G401.6 (cell line): Measurements from ENCODE around the gene SMARCC1.
A peak's percentile ranks its signal among the peaks of the same experiment; 100 is the strongest.
"Not testable (repeated sequence)": the region's sequence is repeated elsewhere in the genome, so short reads cannot be mapped to it uniquely, and the experiment has no call there.

Experiments used
- FAIRE-seq: peaks from 2 replicates; lab custom pipeline; 2012; peaks lifted over from hg19 to GRCh38; lab: Jason Lieb, UNC

Gene SMARCC1

DNA sequence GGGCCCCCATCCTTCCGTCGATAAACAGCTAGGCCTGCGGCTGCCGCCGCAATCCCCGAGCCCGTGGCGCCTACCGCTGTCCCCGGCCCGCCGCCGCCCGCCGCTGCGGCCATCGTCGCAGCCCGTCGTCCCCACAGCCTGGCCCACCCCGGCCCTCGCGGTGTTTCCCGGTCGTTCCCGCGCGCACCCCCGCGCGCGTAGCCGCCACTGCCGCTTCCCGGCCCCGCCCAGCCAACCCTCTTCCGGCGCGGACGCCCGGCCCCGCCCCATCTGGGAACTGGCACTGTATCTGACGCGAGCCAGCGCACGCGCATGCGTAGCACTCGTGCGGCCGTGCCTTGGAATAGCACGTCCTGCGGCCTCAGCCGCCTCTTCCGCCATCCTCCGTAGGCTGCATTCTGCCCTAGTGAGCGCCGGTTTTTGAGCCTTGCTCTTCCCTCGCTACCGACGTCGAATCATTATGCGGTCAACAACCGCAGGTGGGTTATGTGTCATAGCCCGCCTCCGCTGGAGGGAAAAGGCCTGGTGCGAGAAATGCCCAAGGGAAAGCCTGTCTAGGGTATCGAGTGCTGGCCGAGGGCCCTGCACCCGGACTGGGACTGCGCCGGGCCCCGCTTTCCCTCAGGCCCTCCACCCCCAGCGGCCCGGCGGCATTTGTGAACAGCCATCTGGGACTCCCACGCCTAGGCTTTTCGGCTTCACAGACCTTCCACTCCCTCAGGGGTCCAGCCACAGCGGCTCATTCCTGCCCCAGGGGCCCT, at the start of gene SMARCC1:
Gene SMARCC1 (minus strand): TSS at position 209 of the 761 bp plus-strand sequence. CDS start 96 bp downstream, at position 113.
- FAIRE-seq = peak; percentile 74

DNA sequence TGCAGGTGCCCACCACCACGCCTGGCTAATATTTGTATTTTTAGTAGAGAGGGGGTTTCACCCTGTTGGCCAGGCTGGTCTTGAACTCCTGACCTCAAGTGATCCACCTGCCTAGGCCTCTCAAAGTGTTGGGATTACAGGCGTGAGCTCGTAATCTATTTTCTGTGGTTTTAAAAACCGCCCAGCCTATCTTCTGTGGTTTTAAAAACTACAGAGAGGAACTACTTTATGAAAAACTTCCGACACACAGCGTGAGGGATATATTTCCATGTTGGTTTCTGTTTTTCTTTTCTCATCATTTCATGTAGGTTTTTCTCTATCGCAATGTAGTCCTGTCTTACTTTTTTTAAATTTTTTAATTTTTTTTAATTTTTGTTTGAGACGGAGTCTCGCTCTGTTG, 47.8 kb upstream of the SMARCC1 start:
- not testable (repeated sequence) for FAIRE-seq

DNA sequence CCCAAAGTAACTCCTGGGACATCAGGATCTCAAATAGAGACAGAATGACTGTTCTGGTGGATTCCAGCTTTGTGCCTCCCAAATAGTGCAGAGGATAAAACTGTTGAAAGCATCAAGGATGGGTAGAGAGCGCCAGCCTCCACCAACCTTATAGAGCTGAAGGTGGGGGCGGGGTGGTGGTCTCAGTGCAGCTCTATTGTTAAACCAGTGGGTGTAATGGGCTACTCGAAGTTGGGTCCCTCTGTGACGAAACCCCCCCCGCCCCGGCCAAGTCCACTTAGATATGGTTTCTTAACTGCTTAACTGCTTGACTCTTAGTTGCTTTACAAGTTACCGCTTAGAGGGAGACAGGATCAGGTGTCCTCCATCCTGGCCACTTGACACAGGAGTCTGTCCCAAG, 43.9 kb upstream of the SMARCC1 start:
- no peak for FAIRE-seq

DNA sequence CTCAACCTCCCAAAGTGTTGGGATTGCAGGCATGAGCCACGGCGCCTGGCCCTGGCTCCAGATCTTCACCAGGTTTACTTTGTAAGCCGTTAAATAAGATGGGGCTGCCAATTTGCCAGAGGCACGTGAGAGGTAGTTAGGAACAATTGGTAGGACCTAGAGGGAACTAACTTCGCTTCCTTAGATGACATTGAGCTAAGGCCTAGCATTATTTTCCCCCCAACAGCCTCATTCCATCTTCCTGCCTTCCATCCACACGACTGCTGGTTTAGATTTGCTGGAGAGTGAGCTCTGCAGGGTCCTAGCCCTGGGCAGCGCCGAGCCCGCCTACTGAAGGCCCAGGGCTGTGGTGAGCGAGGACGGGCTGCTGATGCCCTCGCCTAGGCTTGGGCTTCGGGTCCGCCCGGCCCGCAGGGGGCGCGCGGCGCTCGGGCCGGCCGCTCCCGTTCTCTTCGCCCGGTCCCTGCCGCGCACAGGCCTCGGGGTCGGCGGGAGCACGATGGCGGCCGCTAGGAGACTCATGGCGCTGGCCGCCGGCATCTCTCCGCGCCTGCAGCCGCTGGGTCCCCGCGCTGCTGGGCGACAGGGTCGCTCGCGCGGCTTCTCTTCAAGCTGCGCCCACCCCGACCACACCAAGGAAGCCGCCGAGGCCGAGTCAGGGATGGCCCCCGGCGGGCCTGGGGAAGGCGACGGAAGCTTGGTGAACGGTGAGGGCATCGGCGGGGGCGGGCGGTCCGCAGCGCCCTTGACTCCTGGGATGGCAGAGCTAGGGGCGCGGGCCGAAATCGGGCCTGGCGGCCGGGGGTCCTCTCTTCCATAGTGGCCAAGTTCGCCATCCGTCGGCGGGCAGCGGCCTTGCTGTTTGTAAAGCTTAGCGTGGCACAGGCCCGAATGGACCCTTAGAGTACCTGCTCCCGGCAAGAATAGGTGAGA, 43.1 kb upstream of the SMARCC1 start:
- no peak for FAIRE-seq

DNA sequence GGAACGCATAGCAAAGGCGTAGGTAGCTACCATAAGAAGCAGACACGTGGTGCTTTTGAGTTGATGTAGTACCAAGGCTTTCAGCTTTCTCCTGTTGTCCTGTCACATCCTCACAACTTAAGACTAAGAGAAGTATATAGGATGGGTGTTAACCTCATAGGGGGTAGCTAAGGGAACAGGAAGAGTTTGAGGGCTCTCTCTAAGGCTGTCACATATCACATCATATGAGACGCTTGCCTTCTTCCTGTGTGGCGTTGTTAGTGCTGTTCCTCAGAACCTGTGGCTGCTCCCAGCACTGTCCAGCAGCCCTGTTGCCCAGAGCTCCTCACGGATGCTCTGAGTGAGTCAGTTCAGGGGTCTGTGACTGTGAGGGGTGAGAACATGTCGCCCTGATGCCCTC, 35.9 kb upstream of the SMARCC1 start:
- no peak for FAIRE-seq

DNA sequence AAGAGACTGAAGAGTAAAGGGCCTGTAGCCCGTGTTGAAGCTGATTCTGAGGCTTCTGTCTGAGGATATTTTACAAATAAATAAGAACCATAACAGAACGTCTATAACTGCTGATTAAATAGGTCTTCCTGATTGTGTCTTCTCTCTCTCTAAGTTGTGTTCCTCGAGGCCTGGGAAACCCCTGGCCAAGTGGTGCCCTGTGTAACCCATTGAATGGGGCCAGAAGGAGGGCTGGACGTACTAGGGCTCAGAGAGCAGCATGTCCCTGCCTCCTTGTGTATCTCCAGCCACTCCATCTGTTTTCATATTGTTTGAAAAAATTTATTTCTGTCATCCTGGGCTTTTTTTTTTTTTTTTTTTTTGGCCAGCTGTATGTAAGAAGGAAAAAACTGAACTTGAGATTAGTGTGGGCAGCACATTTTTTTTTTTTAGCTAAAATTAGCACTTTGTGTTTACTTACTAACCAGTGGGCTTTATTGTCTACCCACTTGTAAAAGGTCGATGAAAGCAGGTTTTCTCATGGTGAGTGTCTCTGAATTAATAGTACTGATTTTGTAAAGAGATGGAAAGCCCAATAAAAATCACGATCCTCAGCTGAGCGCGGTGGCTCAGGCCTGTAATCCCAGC, 32.0 kb upstream of the SMARCC1 start:
- FAIRE-seq = no peak

DNA sequence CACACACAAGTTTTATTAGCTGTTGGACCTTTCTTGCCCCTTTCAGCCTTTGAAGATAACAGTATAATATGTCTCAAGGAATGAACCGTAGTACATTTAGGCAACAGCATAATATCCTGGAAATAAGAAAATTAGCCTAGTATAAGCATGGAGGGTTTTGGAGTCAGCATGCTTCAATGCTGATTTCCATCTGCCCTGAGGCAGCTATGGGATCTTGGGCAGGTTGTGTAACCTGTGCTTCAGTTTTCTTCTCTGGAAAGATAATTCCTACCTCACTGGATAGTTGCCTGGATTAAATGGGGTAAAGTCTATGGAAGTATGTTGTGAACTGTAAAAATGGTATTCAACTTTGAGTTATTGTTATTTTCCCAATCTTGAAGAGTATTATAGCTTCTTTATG, 22.9 kb upstream of the SMARCC1 start:
- FAIRE-seq = no peak

DNA sequence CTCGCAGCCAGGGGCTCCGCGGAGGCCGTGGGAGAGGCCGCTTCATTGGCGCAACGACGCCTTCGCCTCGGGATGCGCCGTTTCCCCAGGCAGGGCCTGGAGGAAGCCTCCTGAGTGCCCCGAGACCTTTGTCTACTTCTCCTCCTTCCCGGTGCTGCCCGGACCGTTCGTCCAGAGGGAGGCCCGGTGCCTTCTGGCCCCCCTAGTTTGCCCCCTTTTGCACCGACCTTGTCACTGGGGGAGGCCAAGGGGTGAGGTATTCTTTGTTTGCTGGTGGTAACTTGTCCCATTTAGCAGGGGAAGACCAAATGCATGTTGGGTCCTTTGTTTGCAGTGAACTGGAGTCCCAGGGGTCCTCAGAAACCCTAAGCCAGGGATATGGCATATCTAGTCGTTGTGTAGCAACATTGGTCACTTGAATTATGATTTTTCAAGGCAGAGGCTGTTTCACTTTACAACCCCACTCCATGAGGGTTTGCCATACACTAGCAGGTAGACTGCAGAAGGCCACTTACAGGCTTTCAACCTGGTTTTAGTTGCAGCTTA, 21.9 kb upstream of the SMARCC1 start:
- no peak for FAIRE-seq

DNA sequence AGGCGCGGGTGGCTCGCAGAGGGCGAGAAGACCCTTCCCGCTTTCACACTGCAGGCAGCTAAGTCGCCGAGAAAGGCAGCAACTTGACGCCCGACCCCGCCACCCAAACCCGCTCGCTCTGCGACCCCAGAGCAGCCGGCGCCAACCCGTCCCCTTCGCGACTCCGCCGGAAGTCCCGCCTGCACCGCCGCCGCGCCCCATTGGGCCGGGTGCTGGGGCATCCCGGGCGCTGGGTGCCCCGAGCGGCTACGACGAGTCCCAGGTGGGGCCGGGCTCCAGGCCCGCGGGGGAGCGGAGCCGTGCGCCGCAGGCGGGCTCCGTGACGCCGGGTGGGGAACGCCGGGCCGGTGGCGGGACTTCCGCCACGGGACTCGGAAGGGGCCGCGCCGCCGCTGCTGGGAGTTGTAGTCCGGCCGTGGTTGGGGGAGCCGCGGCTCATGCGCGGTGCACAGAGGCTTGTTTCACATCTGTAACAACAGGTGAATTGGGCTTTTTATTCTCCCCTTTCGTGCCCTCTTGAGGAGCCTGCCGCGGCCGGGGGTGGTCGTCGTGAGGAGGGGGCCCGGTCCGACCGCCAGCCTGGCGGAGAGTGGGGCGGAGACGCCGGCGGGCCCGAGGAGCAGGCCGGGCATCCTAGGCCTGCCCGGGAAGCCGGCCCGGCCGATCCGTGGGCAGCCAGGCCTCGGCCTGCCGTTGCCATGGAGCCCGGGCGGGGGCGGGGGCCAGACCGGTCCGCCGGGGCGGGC, 21.2 kb upstream of the SMARCC1 start, which contains the start of gene DHX30:
Gene DHX30 (plus strand): TSS at position 405 of the 746 bp plus-strand sequence. CDS start 7,546 bp downstream, outside the sequence.
- FAIRE-seq = no peak

DNA sequence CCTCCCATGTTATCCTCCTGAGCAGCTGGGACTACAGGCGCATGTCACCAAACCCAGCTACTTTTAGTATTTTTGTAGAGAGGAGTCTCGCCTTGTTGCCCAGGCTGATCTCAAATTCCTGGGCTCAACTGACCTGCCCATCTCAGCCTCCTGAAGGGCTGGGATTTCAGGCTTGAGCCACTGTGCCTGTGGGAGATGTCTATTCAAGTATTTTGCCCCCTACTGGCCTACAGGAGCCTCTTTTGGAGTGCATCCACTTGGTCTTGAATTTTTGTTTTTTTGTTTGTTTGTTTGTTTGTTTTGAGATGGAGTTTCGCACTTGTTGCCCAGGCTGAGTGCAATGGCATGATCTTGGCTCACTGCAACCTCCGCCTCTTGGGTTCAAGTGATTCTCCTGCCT, 18.0 kb upstream of the SMARCC1 start:
- no peak for FAIRE-seq

DNA sequence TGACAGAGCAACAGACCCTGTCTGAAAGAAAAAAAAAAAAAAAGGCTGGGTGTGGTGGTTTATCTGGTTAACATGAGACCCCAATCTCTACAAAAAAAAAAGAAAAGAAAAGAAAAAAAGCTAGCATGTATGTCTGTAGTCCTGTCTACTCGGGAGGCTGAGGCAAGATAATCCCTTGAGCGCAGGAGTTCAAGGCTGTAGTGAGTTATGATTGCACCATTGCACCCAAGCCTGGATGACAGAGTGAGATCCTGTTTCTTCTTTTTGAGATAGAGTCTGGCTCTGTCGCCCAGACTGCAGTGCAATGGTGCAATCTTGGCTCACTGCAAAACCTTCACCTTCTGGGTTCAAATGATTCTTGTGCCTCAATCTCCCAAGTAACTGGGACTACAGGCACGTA, 12.9 kb upstream of the SMARCC1 start:
- no peak for FAIRE-seq

DNA sequence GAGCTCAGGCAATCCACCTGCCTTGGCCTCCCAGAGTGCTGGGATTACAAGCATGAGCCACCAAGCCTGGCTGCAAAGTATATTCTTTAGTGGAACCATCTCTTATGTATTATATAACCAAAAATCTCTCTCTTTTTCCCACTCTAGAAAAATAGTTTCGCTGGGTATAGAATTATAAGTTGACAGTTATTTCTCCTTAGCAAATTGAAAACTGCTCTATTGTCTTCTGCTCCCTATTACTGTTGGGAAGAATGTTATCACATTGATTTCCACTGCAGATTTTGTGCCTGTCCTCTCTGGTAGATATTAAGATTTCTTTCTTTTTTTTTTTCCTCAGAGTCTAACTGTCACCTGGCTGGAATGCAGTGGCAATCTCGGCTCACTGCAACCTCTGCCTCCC, 11.0 kb upstream of the SMARCC1 start:
- FAIRE-seq = no peak

DNA sequence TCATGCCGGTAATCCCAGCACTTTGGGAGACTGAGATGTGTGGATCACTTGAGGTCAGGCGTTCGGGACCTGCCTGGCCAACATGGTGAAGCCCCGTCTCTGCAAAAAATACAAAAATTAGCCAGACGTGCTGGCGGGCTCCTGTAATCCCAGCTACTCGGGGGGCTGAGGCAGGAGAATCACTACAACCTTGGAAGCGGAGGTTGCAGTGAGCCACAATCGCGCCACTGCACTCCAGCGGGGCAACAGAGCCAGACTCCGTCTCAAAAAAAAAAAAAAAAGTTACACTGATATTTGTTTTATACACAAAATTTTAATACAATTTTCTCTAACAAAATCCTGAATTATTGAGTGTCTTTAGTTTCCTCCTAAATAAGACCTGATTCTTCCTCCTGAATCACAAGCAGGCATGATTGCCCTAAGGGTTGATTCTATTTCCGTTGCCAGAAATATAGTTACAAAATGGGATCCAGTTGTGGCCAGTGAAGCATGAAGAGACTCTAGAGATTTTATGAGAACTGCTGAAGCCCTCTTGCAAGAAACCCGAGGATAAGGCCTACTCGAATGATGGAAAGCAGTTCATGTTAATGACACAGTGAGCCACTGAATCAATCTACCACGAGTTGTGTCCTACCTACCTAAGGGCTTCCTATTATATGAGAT, 9.6 kb upstream of the SMARCC1 start:
- FAIRE-seq = no peak

DNA sequence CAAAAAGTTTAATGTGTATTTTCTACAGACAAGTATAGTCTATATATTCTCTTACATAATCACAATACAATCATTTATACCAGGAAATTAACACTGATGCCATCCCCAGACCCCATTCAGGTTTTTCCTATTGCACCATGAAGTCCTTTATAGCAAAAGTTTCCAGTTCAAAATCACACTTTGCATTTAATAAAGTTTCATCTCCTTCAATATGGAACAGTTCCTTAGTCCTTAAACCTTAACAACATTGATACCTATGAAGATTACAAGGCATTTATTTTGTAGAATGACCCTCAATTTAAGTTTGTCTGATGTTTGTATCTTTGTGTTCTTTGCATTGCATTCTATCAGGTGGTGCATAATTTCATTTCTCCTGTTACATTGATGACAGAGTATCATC, 2.0 kb upstream of the SMARCC1 start:
- no peak for FAIRE-seq

DNA sequence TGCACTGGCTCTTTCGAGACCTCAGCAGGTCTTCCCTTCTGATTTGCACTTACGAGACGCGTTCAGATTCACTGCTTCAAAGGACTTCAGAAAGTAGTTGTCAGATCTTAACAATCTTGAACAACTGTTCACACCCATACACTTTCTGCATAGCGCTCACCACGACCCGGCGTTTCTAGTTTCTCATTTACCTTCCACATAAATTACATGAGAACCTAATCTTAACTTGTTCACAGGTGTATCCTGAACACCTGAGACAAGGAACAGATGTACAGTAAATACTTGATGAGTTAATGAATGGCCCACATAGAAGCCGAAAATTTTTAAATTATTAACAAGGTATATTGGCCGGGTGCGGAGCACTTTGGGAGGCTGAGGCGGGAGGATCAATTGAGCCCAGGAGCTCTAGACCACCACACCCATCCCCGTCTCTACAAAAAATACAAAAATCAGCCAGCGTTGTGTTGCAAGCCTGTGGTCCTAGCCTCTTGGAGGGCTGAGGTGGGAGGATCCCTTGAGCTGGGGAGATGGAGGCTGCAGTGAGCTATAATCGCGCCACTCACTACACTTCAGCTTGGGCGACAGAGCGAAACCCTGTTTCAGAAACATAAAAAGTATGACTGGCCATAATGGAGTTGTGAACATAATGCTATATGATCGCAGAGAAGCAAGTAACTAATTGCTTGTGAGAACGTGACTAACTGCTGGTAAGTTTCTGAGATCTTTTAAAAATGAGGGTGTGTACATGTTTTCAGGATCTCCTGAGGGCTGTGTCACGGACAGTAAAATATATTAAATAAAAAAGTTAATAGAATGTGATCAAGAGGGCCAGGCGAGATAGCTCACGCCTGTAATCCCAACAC, 984 bp upstream of the SMARCC1 start:
- FAIRE-seq = no peak

DNA sequence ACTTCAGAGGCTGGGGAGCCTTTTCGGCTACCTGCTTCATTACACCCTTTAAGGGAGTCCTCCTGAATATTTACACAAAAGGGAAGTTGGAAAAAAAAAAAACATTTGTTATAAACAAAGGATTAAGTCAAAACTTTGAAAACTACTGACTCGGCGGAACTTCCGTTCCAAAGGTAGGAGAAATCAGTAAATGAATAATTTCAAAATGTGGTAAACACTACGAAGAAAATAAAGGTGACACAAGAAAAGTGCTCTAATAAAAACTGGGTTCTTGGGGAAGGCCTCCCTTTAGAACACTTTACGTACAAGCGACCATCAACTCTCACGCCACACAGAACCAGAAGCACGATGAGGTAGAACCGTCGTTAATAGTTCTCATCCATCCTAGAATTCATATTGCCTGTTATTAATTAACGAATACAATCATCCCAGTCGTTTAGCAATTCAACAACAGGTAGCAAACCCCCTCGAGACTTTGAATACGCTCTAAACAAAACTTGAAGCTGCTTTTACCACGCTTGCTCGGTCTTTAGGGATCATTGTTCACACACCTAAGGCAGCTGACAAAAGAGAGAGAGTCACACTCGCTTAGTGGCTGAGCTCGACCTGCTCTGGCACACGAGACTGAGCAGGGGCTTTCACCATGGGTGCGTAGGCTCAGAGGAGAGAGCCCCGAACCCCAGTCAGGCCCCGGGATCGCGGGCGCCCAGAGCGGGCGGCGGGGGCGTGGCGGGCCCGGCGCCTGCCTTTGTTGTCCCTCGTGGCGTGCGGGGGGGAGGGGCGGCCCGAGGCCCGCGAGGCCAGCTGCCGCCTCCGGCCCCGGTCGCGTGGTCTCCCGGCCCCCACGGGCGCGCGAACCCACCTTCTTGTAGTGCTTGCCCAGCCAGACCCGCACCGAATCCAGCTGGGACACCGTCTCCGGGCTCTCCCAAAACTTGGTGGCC, 680 bp downstream of the SMARCC1 start:
- no peak for FAIRE-seq

DNA sequence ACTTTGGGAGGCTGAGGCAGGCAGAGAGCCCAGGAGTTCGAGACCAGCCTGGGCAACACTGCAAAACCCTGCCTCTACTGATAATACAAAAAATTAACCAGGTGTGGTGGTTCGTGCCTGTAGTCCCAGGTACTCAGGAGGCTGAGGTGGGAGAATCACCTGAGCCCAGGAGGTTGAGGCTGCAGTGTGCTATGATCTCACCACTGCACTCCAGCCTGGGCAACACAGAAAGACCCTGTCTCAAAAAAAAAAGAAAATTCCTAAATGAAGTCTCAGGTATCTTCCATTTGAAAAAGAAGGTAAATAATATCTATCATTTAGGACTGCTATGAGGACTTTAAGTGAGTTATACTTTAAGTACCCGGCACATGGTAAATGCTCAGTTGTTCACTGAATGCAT, 2.9 kb downstream of the SMARCC1 start:
- FAIRE-seq = no peak

DNA sequence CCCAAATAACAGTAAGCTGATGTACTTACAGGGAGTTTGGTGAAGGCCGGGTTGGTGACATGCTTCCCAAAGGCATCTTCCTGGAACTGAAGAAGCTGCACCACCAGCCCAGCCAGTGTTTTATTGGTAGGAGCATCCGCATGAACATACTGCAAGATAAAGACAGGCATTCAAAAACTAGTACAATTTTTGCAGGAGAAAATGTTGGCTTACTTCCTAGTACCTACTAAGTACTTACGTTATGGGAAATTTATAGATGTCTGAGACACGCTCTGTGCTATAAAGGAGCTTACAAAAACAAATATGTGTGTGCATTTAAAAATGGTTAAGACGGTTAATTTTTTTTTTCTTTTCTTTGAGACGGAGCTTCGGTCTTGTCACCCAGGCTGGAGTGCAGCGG, 8.9 kb downstream of the SMARCC1 start:
- no peak for FAIRE-seq

DNA sequence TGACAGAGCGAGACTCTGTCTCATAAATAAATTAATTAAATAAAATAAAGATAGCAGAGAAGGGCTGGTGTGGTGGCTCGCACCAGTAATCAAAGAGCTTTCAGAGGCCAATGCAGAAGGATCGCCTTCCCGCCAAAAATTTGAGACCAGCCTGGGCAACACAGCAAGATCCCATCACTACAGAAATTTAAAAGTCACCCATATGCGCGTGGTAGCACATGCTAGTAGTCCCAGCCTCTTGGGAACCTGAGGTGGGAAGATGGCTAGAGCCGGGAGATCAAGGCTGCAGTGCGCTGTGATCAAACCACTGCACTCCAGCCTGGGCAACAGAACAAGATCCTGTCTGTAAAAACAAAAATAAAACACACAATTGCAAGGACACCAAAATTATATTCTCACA, 9.6 kb downstream of the SMARCC1 start:
- FAIRE-seq = no peak
